GM23248 (cell line): ENCODE data around the gene GRHPR.

Experiments
- EZH2 ChIP-seq: fragments of 200-600 bp; sonication (generic); IDR thresholded peaks from 2 replicates; pipeline ENCODE4 v1.6.1; 2018; ENCODE audit warnings: antibody characterized with exemption, mild to moderate bottlenecking; ENCODE audit not compliant: insufficient read depth, poor library complexity, severe bottlenecking
- EZH2phosphoT487 ChIP-seq: fragments of 200-600 bp; sonication (generic); IDR thresholded peaks from 2 replicates; pipeline ENCODE4 v1.6.1; 2018; ENCODE audit warnings: antibody characterized with exemption, moderate library complexity, mild to moderate bottlenecking, low read depth; ENCODE audit not compliant: insufficient read depth

DNA sequence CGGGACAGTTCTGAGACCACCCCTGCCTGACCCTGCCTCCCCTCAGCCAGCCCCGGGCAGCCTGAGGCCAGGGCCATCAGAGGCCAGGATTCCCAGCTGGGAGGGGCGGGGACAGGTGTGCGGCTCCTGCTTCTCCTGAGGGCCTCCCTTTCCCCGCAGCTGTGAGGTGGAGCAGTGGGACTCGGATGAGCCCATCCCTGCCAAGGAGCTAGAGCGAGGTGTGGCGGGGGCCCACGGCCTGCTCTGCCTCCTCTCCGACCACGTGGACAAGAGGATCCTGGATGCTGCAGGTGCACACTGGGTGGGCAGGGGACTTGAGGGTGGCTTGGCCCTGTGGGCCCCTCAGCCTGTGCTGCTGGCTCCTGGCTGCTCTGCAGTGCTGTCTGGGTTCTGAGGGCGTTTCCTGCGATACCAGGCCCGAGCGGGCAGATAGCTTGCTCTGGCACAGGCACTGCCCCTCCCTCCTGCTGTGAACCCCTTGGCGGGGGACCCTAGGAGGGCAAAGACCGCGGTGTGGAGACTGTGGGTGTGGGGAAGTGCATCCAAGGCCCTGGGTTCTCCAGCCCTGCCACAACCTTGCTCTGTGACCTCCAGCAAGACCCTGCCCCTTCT, 2.3 kb downstream of the GRHPR start:
- TF ChIP-seq EZH2 (no peak), EZH2phosphoT487 (no peak)
